K562 (cell line): ENCODE measurements around the gene UCN. TPM values are rescaled to one million over a fixed set of nuclear protein-coding genes. Genes with fewer than 3 reads are reported as not detected.

ENCODE experiments used
- ATAC-seq: fragments of 200-7000 bp; cut with Tn5 transposase; 3 replicates; pipeline ENCODE4 v1.9.1; 2020; ENCODE audit warnings: moderate library complexity
- BruUV-seq: library from RNA; stranded (reverse); fragments of 400-500 nt; replicated peaks from 2 replicates; lab custom pipeline; 2021; lab: Mats Ljungman, UMichigan
- CTCF ChIA-PET: fragments of 300-600 bp; formaldehyde crosslinking; extraction: SDS; loops from one replicate; lab custom pipeline; 2021; ENCODE audit warnings: low intra/inter-chr PET ratio; lab: Yijun Ruan, JAX
- POLR2A ChIA-PET: fragments of 300-600, 350-650 bp; sonication (Branson Sonifier 250); formaldehyde crosslinking; extraction: SDS; loops from one replicate; lab custom pipeline; 2021; ENCODE audit warnings: antibody characterized with exemption, inconsistent platforms; lab: Yijun Ruan, JAX
- DNase-seq, 4 experiments: peaks; one replicate each; pipeline versions ENCODE4 v3.0.0 to v3.0.0-alpha.2; 2011 to 2018; ENCODE audit warnings: low spot score in 3 of 4, mixed read lengths in 3 of 4; ENCODE audit errors: extremely low read depth in 1 of 4
- FAIRE-seq: peaks from 2 replicates; lab custom pipeline; 2011; peaks lifted over from hg19 to GRCh38; lab: Jason Lieb, UNC
- H2AFZ ChIP-seq: 2 replicates; pipeline ENCODE4 v1.6.0; 2011; ENCODE audit warnings: low read depth, low read length, control low read depth, inconsistent platforms
- H3K27ac ChIP-seq: fragments of 200-600 bp; 3 replicates; pipeline ENCODE4 v1.8.0; 2011; ENCODE audit warnings: low read depth, mild to moderate bottlenecking, control low read depth, inconsistent platforms, low read length, moderate library complexity, mixed read lengths; ENCODE audit errors: extremely low read depth
- H3K27me3 ChIP-seq, 2 experiments: fragments of 300-600 bp in 1 of 2; 2 replicates in 1 of 2; 3 replicates in 1 of 2; pipeline versions ENCODE4 v1.6.0 to v1.8.0; 2011; ENCODE audit warnings: inconsistent platforms in 2 of 2, low read length in 2 of 2, mild to moderate bottlenecking in 1 of 2, mixed read lengths in 1 of 2, moderate library complexity in 1 of 2; ENCODE audit not compliant: control insufficient read depth in 2 of 2, insufficient read depth in 2 of 2
- H3K36me3 ChIP-seq: fragments of 300-600 bp; 3 replicates; pipeline ENCODE4 v1.8.0; 2011; ENCODE audit warnings: mild to moderate bottlenecking, low read length, inconsistent platforms; ENCODE audit not compliant: control insufficient read depth, insufficient read depth
- H3K4me1 ChIP-seq, 2 experiments: fragments of 200-600 bp in 1 of 2; replicated peaks in 1 of 2; 2 replicates in 1 of 2; 3 replicates in 1 of 2; pipeline versions ENCODE4 v1.5.1 to v1.8.0; 2011; ENCODE audit warnings: inconsistent platforms in 2 of 2, low read length in 2 of 2, mild to moderate bottlenecking in 1 of 2, mixed read lengths in 1 of 2, moderate library complexity in 1 of 2; ENCODE audit not compliant: control insufficient read depth in 2 of 2, insufficient read depth in 2 of 2
- H3K4me2 ChIP-seq: 2 replicates; pipeline ENCODE4 v1.6.1; 2011; ENCODE audit warnings: low read length, control low read depth, inconsistent platforms, mixed read lengths; ENCODE audit not compliant: insufficient read depth
- H3K4me3 ChIP-seq: fragments of 200-600 bp; sonication (generic), shearing (Covaris generic); 2 replicates; pipeline ENCODE4 v1.5.1; 2016; ENCODE audit warnings: control low read depth, inconsistent platforms
- H3K79me2 ChIP-seq: fragments of 200-600 bp; 3 replicates; pipeline ENCODE4 v1.8.0; 2011; ENCODE audit warnings: low read length, inconsistent platforms; ENCODE audit not compliant: control insufficient read depth, insufficient read depth
- H3K9ac ChIP-seq, 2 experiments: 2 replicates each; pipeline versions ENCODE4 v1.6.0 to v1.6.1; 2011; ENCODE audit warnings: low read depth in 2 of 2, low read length in 2 of 2, control low read depth in 1 of 2, inconsistent platforms in 1 of 2, mild to moderate bottlenecking in 1 of 2, mixed read lengths in 1 of 2; ENCODE audit not compliant: insufficient read depth in 1 of 2
- H3K9me1 ChIP-seq: one replicate; pipeline ENCODE4 v1.6.0; 2011; ENCODE audit warnings: inconsistent platforms, mild to moderate bottlenecking, low read length, moderate library complexity; ENCODE audit not compliant: control insufficient read depth, insufficient read depth
- H3K9me3 ChIP-seq: replicated peaks from 2 replicates; pipeline ENCODE4 v1.5.1; 2011; ENCODE audit warnings: low read depth, low read length, inconsistent platforms; ENCODE audit not compliant: control insufficient read depth, insufficient read depth
- H4K20me1 ChIP-seq: replicated peaks from 2 replicates; pipeline ENCODE4 v1.6.1; 2011; ENCODE audit warnings: low read length, inconsistent platforms, mixed read lengths; ENCODE audit not compliant: control insufficient read depth, insufficient read depth
- IRF2 ChIP-seq: sonication (generic); formaldehyde crosslinking; IDR thresholded peaks from 2 replicates; pipeline ENCODE4 v1.8.1; 2022; ENCODE audit warnings: mild to moderate bottlenecking, missing genetic modification reagents
- NFE2 ChIP-seq: IDR thresholded peaks from 2 replicates; pipeline ENCODE4 v1.6.1; 2014; ENCODE audit warnings: antibody characterized with exemption, low read depth
- PRMT5 ChIP-seq: sonication (generic); formaldehyde crosslinking; IDR thresholded peaks from 2 replicates; pipeline ENCODE4 v1.5.0; 2020; ENCODE audit warnings: missing genetic modification reagents
- SP1 ChIP-seq: sonication (generic); formaldehyde crosslinking; IDR thresholded peaks from 2 replicates; pipeline ENCODE4 v1.8.1; 2022; ENCODE audit warnings: mild to moderate bottlenecking, missing genetic modification reagents
- STAG1 ChIP-seq: sonication (generic); formaldehyde crosslinking; IDR thresholded peaks from 2 replicates; pipeline ENCODE4 v1.5.0; 2020; ENCODE audit warnings: missing genetic modification reagents, borderline replicate concordance
- WGBS: fragments of 100-300 bp; shearing (Covaris generic); methylation state at CpG from one replicate; pipeline ENCODE4 v1.1.6; 2016; ENCODE audit warnings: low coverage, mixed read lengths; ENCODE audit not compliant: insufficient coverage; ENCODE audit errors: missing lambda C conversion rate; 5-methylcytosine and 5-hydroxymethylcytosine counted together
- in situ Hi-C: fragments of 300-500 bp; cut with MboI; formaldehyde crosslinking; loops from 4 replicates; pipeline ENCODE4 v1.15.0; 2018; ENCODE audit warnings: inconsistent platforms, mixed read lengths
- intact Hi-C: fragments of 100-400 bp; cut with micrococcal nuclease; formaldehyde crosslinking; loops from 2 replicates; pipeline ENCODE4 v1.14.2; 2022
- polyA plus RNA-seq, 8 experiments: library from polyadenylated mRNA; depleted of rRNA in 4 of 8; stranded (reverse) in 5 of 8; unstranded in 3 of 8; fragments of >200 nt; fragmentation: Nextera tagmentation in 2 of 8; fragmentation: Illumina TruSeq in 1 of 8; extraction: Ambion mirVana in 2 of 8; extraction: Trizol in 1 of 8; gene quantifications; 2 replicates each; pipeline versions ENCODE4 v1.2.1 to v1.2.3, GENCODE V29; 2011 to 2014; ENCODE audit warnings: inconsistent platforms in 1 of 8, missing spikeins in 1 of 8
- total RNA-seq, 7 experiments: library from RNA; depleted of rRNA in 6 of 7; stranded (reverse); fragments of >200 nt in 6 of 7; fragmentation: Illumina TruSeq in 2 of 7; extraction: Trizol in 2 of 7; gene quantifications; 2 replicates each; pipeline versions ENCODE4 v1.2.1 to v1.2.3, GENCODE V29; 2011 to 2021; ENCODE audit warnings: low replicate concordance in 1 of 7
- TF ChIP-seq, protein P1 (sequence below): sonication (generic); formaldehyde crosslinking; IDR thresholded peaks from 2 replicates; pipeline ENCODE4 v1.8.0; 2022; ENCODE audit warnings: missing genetic modification reagents, mild to moderate bottlenecking, moderate library complexity, borderline replicate concordance

UCN gene
- total and polyA plus RNA-seq, 9 of the 15 experiments (the other 6 are each of a cell fraction or from before 2014, with no cell fraction given) = 0.10 to 2.7 (median 0.43) TPM

DNA sequence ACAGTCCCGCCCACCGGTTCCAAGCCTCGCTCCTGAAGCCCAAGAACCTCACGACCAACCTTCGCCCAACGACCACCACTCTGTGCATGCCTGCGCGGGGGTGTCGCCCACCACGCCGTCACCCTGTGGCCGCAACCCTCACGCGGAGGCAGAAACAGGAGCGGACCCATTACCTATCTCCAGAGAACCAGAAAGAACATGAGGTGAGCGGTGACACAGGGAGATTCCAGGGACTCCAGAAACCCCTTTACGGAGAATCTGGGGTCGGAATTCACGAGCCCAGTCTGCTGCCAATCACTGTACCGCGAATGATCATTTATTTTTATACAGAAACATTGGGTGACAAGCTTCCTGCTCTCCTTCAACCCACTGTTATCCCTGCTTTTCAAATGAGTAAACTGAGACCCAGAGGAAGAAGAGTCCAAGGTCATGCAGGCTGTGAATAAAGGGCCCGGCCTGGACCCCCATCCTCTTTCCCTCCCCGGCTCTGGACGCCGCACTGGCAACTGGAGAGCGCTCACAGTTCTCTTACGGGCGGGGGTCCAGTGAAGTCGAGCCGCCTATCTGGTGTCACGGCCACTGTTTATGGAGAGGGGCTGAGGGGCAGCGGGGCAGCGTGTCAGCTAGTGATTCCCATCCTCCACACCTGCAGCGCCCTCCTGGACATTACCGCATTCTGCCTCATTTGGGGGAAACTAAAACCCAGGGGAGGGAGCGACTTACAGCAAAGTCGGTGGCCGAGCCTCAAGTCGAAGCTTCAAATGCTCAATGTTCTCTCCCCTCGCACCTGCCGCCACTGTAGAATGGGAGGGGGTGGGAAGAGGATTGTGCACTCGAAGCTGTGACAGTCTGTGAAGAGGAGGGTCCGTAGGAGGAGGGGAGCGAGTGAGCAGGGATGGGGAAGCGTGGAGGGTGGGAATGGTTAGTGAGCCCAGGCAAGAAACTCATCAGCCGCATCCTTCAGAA lies 44.7 kb downstream of the UCN start:
- Histone ChIP-seq H3K9me1 (no peaks in the 10 kb centered on the region), H2AFZ (peak overlapping the region; percentile 91), H3K79me2 (no peaks in the 10 kb centered on the region), H3K4me1 (peaks cover 0 to 39% of the 10 kb centered on the region in 2 experiments; a peak in 3 of 5 replicates), H3K4me3 (peak overlapping the region; percentile 53), H3K9ac (peak overlapping the region in 1 of 2 experiments; percentile 92; a peak in 3 of 4 replicates), H3K4me2 (peak overlapping the region; percentile 75), H3K27me3 (peaks cover 34 to 43% of the 10 kb centered on the region in 2 experiments; a peak in 4 of 5 replicates), H4K20me1 (no peaks in the 10 kb centered on the region; the same call in 1 of the 2 replicates), H3K36me3 (no peaks in the 10 kb centered on the region), H3K9me3 (no peaks in the 10 kb centered on the region; the same call in 1 of the 2 replicates), H3K27ac (no peak overlapping the region)
- ATAC-seq (no peak), FAIRE-seq (peak; percentile 37), DNase-seq (no peak)
- POLR2A ChIA-PET = interaction anchor here (0.7 kb wide), 2 partner anchors 22 to 104 kb away, joined by 3 to 4 read pairs; no protein-coding TSS in a partner anchor
- no TSS peak for BruUV-seq
- intact Hi-C loops = no loop called here
- WGBS = 21% methylated on average over 40 of the region's 46 CpGs
- TF ChIP-seq STAG1 (0 out of 2 replicates have a peak, but pooled peaks have one; percentile 8), SP1 (CRISPR knock-in tag) (0 out of 2 replicates have a peak, but pooled peaks have one; percentile 13), NFE2 (no peak), PRMT5 (no peak), IRF2 (CRISPR knock-in tag) (no peak)
- TF ChIP-seq, protein P1, sequence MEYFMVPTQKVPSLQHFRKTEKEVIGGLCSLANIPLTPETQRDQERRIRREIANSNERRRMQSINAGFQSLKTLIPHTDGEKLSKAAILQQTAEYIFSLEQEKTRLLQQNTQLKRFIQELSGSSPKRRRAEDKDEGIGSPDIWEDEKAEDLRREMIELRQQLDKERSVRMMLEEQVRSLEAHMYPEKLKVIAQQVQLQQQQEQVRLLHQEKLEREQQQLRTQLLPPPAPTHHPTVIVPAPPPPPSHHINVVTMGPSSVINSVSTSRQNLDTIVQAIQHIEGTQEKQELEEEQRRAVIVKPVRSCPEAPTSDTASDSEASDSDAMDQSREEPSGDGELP (CRISPR knock-in tag) = peak; percentile 25; the same call in 1 of the 2 replicates
- in situ Hi-C loops = no loop called here
- CTCF ChIA-PET = interaction anchor here (1.4 kb wide), 1 partner anchor 16 kb away, joined by 5 read pairs; no protein-coding TSS in a partner anchor
